Left lung (tissue), 10 donors: Measurements from ENCODE around the gene MAB21L3. TPM values are rescaled to one million over a fixed set of nuclear protein-coding genes. Genes with fewer than 3 reads are reported as not detected.

ENCODE experiments used
- ATAC-seq: fragments of 200-7000 bp; cut with Tn5 transposase; one replicate; pipeline ENCODE4 v1.9.1; 2020; ENCODE audit warnings: moderate library complexity
- DNase-seq, 4 donors: peaks; one replicate each; pipeline ENCODE4 v3.0.0-alpha.2; 2013 to 2020
- H3K27ac ChIP-seq, 2 donors: fragments of 200-600 bp; sonication (generic) in 1 of 2; one replicate each; pipeline versions ENCODE4 v1.5.0 to v1.8.0; 2020 to 2021
- H3K27me3 ChIP-seq, 2 donors: fragments of 200-600 bp; sonication (generic) in 1 of 2; one replicate each; pipeline versions ENCODE4 v1.5.0 to v1.8.0; 2020 to 2021
- H3K36me3 ChIP-seq, 2 donors: fragments of 200-600 bp; sonication (generic) in 1 of 2; one replicate each; pipeline versions ENCODE4 v1.5.0 to v1.8.0; 2020 to 2021
- H3K4me1 ChIP-seq, 2 donors: fragments of 200-600 bp; one replicate each; pipeline ENCODE4 v1.8.0; 2021
- H3K4me3 ChIP-seq, 2 donors: fragments of 200-600 bp; sonication (generic) in 1 of 2; one replicate each; pipeline versions ENCODE4 v1.5.0 to v1.8.0; 2020 to 2021; ENCODE audit warnings: mild to moderate bottlenecking in 1 of 2
- H3K9me3 ChIP-seq, 2 donors: fragments of 200-600 bp; sonication (generic) in 1 of 2; one replicate each; pipeline versions ENCODE4 v1.5.0 to v1.8.0; 2020 to 2021
- intact Hi-C, 2 donors: fragments of 100-400 bp; cut with DNase I; formaldehyde crosslinking; loops; one replicate each; pipeline versions ENCODE4 v1.11.2 to v1.14.2; 2022
- polyA plus RNA-seq, 6 donors: library from polyadenylated mRNA; unstranded; fragments of 120-200 nt; gene quantifications; one replicate each; pipeline ENCODE4 v1.2.1, GENCODE V29; 2013; ENCODE audit not compliant: insufficient read length in 6 of 6
- total RNA-seq, 2 donors: library from RNA; stranded (reverse); fragmentation: NEBNext Ultra II Directional; extraction: Animal tissue kit (Norgen Biotek cat#: 25700); gene quantifications; one replicate each; pipeline ENCODE4 v1.2.1, GENCODE V29; 2021
- TF ChIP-seq, protein P1 (sequence below), 2 donors: fragments of 200-600 bp; sonication (generic) in 1 of 2; IDR thresholded peaks; one replicate each; pipeline versions ENCODE4 v1.5.0 to v1.8.0; 2021; ENCODE audit warnings: antibody characterized with exemption in 2 of 2
- donor health status: DM: no; HTN: yes; CAD: no.
- donor health status: DM: no; HTN: no; CAD: no.

The MAB21L3 gene
- total and polyA plus RNA-seq, 8 donors = 0.06 to 1.3 (median 0.17) TPM; not detected in 4

DNA sequence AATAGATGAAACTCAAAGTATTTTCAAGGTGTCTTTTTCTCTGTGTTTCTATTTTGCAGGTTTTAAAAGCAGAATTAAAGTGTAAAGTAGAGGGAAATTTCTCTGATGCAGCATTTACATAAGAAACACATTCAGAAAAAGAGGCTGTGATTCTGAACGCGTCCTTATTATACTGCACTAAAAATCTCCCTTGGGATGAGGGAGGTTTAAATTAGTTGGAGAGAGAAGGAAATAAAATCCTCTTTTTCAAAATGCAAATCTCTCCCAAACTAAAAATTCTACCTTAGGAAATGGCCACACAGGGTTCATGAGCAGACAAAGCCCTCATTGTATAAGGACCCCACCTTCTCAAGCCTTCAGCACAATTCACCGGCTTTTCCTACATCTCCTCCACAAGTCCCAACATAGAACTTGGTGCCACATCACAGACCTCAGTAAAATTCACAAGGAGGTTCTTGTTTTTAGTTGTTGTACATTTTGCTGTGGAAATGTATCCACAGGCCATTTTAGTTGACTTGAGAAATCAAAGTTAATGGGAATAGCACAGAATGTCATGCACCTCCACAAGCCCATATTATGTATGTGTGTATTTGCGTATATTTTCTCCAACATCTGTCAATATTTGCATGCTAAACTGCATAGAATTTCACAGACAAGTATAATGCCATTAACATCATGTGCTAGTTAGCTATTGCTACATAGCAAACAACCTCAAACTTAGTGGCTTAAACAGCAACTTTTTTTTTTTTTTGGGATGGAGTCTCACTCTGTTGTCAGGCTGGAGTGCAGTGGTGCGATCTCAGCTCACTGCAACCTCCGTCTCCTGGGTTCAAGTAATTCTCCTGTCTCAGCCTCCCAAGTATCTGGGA is 59.8 kb downstream of the MAB21L3 start:
- Histone ChIP-seq H3K4me3 (no peak overlapping the region), H3K9me3 (no peaks in the 10 kb centered on the region), H3K27ac (no peak overlapping the region), H3K36me3 (no peaks in the 10 kb centered on the region), H3K27me3 (peaks cover 0 to 10% of the 10 kb centered on the region in 2 donors), H3K4me1 (peaks cover 10 to 16% of the 10 kb centered on the region in 2 donors)
- intact Hi-C loops = no loop called here
- ATAC-seq (no peak), DNase-seq (no peak)
- TF ChIP-seq, protein P1, sequence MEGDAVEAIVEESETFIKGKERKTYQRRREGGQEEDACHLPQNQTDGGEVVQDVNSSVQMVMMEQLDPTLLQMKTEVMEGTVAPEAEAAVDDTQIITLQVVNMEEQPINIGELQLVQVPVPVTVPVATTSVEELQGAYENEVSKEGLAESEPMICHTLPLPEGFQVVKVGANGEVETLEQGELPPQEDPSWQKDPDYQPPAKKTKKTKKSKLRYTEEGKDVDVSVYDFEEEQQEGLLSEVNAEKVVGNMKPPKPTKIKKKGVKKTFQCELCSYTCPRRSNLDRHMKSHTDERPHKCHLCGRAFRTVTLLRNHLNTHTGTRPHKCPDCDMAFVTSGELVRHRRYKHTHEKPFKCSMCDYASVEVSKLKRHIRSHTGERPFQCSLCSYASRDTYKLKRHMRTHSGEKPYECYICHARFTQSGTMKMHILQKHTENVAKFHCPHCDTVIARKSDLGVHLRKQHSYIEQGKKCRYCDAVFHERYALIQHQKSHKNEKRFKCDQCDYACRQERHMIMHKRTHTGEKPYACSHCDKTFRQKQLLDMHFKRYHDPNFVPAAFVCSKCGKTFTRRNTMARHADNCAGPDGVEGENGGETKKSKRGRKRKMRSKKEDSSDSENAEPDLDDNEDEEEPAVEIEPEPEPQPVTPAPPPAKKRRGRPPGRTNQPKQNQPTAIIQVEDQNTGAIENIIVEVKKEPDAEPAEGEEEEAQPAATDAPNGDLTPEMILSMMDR (IDR thresholded peaks at IDR 0.05) = no peak

DNA sequence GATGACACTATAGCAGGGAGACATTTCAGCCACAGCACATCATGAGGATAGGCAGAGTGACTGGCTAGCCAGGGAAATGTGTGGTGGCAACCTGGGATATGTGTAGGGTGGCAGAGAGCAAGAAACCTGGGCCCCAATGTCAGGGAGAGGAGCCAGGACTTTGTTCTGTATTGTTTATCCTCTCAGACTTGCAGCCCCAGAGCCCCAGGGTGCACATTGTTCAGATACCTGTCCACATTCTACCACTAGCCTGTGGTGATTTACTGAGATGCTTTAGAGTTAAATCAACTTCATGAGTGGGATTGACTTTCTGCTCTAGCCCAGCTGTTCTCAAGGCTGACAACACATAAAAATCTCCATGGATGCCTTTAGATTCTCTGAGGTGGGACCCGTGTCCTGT is 61.5 kb downstream of the MAB21L3 start:
- intact Hi-C loops = no loop called here
- no peak overlapping the region for H3K4me3 ChIP-seq
- TF ChIP-seq, protein P1 (IDR thresholded peaks at IDR 0.05) = no peak
- DNase-seq (no peak), ATAC-seq (no peak)
- peaks cover 0 to 8% of the 10 kb centered on the region in 2 donors for H3K27me3 ChIP-seq
- no peaks in the 10 kb centered on the region for H3K9me3 ChIP-seq
- peaks cover 9 to 13% of the 10 kb centered on the region in 2 donors for H3K4me1 ChIP-seq
- H3K36me3 ChIP-seq = no peaks in the 10 kb centered on the region
- H3K27ac ChIP-seq = no peak overlapping the region

DNA sequence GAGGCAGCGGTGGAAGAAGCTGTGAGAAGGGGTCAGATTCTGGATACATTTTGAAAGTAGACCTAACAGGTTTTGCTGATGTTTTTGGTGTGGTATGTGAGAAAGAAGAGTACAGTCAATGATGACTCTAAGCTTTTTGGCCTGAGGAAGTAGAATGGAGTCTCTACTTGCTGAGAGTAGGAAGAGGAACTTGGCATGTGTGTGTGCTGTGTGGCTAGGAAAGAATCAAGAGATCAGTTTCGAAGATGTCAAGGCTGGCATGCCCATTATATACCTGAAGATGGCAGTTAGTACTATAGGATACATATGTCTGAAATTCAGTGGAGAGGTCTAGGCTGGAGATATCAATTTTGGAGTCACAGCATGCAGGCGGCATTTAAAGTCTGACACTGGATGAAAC is 64.4 kb downstream of the MAB21L3 start:
- Histone ChIP-seq H3K9me3 (no peaks in the 10 kb centered on the region), H3K4me3 (no peak overlapping the region), H3K27me3 (no peaks in the 10 kb centered on the region), H3K4me1 (no peaks in the 10 kb centered on the region), H3K27ac (no peak overlapping the region), H3K36me3 (no peaks in the 10 kb centered on the region)
- ATAC-seq (no peak), DNase-seq (no peak)
- intact Hi-C loops = no loop called here
- TF ChIP-seq, protein P1 (IDR thresholded peaks at IDR 0.05) = no peak

DNA sequence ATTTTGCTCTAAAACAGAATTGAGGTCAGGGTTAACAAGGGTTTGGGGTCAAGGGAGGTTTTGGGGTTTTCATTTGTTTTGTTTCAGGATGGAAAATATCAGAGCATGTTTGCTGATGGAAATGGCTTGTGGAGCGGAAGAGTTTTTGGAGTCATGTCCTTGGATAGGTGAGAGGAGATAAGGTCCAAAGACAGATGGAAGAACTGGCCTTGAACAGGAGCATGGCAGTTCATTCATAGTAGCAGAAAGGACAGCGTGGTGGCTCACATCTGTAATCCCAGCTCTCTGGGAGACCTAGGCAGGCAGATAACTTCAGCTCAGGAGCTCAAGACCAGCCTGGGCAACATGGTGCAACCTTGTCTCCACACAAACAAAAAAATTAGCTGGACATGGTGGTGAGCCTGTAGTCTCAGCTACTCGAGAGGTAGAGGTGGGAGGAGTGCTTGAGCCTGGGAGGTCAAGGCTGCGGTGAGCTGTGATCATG is 65.1 kb downstream of the MAB21L3 start:
- ATAC-seq (no peak), DNase-seq (no peak)
- Histone ChIP-seq H3K4me3 (no peak overlapping the region), H3K4me1 (no peaks in the 10 kb centered on the region), H3K27me3 (no peaks in the 10 kb centered on the region), H3K36me3 (no peaks in the 10 kb centered on the region), H3K9me3 (no peaks in the 10 kb centered on the region), H3K27ac (no peak overlapping the region)
- intact Hi-C loops = no loop called here
- TF ChIP-seq, protein P1 (IDR thresholded peaks at IDR 0.05) = no peak

DNA sequence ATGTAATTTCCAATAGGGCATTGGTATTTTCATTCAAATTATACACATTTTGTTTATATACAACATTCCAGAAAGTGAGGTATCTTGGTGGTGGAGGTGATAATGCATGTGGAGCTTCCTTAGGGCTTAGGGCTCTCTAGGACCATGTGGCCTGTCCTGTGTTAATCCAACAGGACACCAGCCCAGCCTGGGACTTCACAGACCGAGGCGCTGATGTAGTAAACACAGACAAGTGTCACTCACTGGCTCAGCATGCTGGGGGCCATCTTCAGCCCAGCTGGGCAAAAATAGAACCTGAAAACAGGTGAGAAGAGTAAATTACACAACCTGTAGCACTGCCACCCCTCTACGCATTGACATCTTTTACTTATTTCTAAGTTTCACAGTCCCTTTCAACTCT is 66.7 kb downstream of the MAB21L3 start:
- Histone ChIP-seq H3K4me3 (no peak overlapping the region), H3K4me1 (no peaks in the 10 kb centered on the region), H3K9me3 (no peaks in the 10 kb centered on the region), H3K27ac (no peak overlapping the region), H3K27me3 (no peaks in the 10 kb centered on the region), H3K36me3 (no peaks in the 10 kb centered on the region)
- DNase-seq (no peak), ATAC-seq (no peak)
- intact Hi-C loops = no loop called here
- TF ChIP-seq, protein P1 (IDR thresholded peaks at IDR 0.05) = no peak
